SHP77 (cell line): Measurements from ENCODE around the gene WWOX.

Experiments
- DNase-seq, 2 experiments: peaks; one replicate each; lab custom pipeline; 2025; lab: John Stamatoyannopoulos, UW

WWOX gene

GRCh38 chr16:78950768-78951167 lies 851.3 kb downstream of the WWOX start:
- no peak for DNase-seq

DNA sequence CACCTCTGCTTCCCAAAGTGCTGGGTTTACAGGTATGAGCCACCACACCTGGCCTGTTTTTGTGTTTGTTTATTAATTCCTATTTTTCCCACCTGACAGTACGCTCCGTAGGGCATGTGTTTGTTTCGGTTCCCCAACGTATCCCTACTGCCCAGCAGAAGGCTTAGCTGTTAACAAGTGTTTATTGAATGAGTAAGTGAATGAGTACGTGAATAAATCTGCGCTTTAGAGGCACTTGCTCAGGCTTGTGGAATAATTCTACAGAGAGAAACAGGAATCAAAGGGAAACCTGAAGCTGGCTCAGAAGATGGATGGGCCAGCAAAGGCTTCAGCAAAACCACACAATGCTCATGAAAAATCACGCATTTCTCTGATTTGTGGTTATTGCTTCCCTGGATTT lies 853.2 kb downstream of the WWOX start:
- no peak for DNase-seq

GRCh38 chr16:78953526-78953925 lies 854.1 kb downstream of the WWOX start:
- DNase-seq: no peak

DNA sequence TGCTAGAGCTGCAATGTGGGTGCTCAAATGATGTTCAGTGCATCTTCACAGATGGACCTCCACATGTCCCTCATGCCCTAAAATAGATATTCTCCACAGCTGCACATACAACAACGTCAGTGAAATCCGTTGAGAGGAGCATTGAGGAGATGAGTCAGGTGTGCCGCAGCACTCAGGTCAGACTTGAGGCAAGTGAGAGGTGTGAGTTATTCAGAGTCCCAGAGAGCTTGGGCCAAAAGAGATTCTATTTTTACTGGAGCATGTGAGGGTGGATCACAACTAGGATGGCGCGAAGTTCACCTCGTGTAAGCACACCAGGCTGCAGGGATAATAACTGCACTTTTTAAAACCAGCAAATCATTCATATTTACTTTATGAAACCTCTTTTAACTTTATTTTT lies 855.8 kb downstream of the WWOX start:
- peak; percentile 30 to 31 for DNase-seq

- no peak for DNase-seq
Measured at GRCh38 chr16:78956859-78957258, 857.4 kb downstream of the WWOX start.

- DNase-seq: no peak
Measured at GRCh38 chr16:78957317-78958100, 858.1 kb downstream of the WWOX start.

- no peak for DNase-seq
Measured at GRCh38 chr16:78961464-78961863, 862.0 kb downstream of the WWOX start.

- DNase-seq: no peak
Measured at GRCh38 chr16:78962457-78962929, 863.0 kb downstream of the WWOX start.

- DNase-seq: no peak
Measured at GRCh38 chr16:78967948-78968347, 868.5 kb downstream of the WWOX start.

- DNase-seq: no peak
Measured at GRCh38 chr16:78969721-78970120, 870.3 kb downstream of the WWOX start.

DNA sequence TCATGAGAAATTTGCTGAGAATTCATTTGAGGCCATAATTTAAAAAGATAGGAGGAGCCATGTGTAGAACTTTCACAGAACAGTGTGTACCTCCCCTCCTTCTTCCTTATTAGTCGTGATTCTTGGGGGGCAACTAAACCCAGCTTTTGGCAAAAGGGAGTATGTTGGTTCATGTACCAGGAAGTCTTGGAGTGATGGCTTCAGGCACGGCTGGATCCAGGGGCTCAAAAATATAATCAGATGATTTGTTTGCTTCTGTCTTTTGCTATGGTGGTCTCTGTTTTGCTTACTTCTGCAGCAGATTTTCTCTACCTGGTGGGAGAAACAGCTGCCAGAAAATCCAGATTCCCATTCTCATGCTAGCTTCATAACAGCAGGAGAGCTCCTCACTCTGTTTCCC lies 871.2 kb downstream of the WWOX start:
- no peak for DNase-seq

- DNase-seq: peak; percentile 48 to 69
Measured at GRCh38 chr16:78972006-78972405, 872.6 kb downstream of the WWOX start.

DNA sequence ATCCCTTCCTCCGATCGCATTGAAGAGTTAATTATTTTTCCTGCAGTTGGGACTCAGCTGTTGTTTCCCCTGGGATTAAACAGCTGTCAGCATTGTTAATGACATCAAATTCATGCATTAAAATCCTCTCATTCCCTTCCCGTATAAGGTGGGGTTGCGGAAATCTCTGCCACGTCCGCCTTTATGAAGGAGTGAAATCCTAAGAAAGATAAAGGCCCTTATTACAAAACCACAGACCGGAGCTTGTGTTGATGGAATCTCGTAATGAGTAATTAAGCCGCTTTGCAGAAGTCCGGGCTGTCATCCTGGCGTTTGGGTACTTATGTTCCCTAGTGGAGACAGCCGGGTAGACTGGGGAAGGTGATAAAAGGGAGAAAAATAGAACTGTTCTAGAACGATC lies 873.5 kb downstream of the WWOX start:
- DNase-seq: no peak

DNA sequence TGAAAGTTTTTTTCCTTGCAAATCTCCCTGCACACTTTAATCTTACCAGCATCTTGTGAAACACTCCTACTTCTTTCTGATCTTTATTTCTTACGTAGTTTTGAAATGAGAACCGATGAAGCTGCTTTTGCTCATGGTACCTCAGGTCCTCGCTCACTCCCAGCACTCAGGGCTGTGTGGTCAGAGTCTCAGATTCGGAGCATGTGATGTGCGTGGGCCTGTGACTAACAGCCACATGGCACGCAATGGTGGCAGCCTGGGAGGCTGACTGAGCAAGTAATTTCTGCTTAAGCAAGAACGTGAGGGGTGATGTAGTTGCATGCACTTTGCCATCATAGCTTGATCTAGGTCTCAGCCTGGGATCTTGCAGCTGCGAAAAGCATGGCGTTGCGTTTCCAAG lies 876.8 kb downstream of the WWOX start:
- DNase-seq: no peak

GRCh38 chr16:78980825-78981224 lies 881.4 kb downstream of the WWOX start:
- DNase-seq: no peak

DNA sequence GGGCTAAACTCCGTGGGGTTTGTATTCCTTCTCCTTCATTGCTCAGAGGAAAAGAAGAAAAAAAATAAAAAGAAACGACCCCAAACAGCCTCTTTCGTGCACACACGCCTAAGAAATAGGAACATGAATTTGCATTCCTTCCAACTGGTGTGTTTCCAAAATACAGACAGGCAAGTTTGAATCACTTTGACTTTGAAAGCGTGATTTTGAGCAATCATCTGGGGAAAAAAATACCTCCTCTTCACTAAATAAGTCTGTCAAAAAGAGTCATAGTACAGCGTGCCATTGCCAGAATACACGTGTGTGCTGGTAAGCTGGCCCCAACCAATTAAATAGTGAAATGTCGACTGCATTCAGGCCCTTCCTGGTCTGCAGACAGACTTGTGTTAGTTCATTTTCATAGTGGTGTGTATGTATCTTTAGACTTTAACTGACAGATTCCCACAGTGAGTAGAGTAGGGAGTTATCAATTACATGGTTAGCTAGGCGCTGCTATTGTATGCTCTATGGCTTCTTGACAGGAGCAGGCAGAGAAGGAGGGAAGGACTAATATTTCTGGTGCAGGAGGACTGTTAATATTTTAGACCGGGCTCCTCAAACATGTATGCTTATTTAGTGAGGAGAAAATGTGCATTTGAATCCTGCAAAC lies 882.8 kb downstream of the WWOX start:
- DNase-seq: no peak

DNA sequence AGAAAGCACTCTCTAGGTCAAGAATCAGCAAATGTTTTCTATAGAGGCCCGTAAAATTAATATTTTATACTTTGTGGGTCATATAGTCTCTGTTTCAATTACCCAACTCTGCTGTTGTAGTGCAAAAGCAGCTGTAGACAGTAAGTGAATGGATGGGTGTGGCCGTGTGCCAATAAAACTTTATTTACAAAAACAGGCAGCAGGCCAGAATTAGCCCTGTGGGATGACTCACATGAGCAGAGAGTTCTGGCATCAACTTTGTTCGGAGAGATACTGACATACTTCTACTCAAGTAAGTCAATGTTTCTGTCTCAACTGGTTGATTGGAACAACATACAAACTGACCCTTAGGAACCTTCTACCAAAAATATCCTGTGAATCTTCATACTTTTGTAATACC lies 884.9 kb downstream of the WWOX start:
- peak in 1 of 2 experiments; percentile 17 for DNase-seq

GRCh38 chr16:78984887-78985464 lies 885.5 kb downstream of the WWOX start:
- peak in 1 of 2 experiments; percentile 11 for DNase-seq

GRCh38 chr16:78985716-78986605 lies 886.5 kb downstream of the WWOX start:
- no peak for DNase-seq

- DNase-seq: no peak
Measured at GRCh38 chr16:78987666-78988065, 888.2 kb downstream of the WWOX start.

GRCh38 chr16:78988361-78988969 lies 889.0 kb downstream of the WWOX start:
- peak in 1 of 2 experiments; percentile 5 for DNase-seq

DNA sequence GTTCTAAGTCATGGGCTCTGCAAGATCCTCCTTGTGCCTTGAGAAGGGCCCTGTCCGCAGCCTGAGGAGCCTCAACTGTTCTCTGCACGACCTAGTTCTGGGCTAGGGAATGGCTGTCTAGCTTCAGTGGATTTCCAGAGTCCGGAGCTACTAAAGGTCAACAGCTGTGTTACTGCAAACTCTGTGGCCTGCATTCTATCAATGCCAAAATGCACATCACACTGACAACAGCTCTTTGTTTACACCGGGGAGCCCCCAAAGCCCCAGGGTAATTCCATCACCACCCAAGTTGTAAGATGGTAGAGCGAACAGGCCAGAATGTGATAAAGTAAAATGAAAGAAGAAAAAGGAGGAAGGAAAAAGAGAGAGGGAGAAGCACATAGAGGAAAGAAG lies 890.9 kb downstream of the WWOX start:
- DNase-seq: no peak
